H1 (cell line): ENCODE measurements around the gene KNCN. TPM values are rescaled to one million over a fixed set of nuclear protein-coding genes. Genes with fewer than 3 reads are reported as not detected.

Experiments used
- CBX5 ChIP-seq: fragments of 300-800, 300-1000 bp; sonication (generic); IDR thresholded peaks from 2 replicates; pipeline ENCODE4 v1.7.1; 2016; ENCODE audit warnings: antibody characterized with exemption, low read length, low read depth
- EGR1 ChIP-seq: IDR thresholded peaks from 2 replicates; pipeline ENCODE4 v1.6.1; 2011; ENCODE audit warnings: low read depth, low read length, borderline replicate concordance
- NRF1 ChIP-seq: IDR thresholded peaks from 2 replicates; pipeline ENCODE4 v1.6.1; 2011; ENCODE audit warnings: mild to moderate bottlenecking, low read depth, low read length, improper control_type of control experiment
- RBBP5 ChIP-seq: IDR thresholded peaks from 2 replicates; pipeline ENCODE4 v1.7.1; 2012; ENCODE audit warnings: low read depth, mild to moderate bottlenecking, inconsistent platforms, low read length, moderate library complexity, borderline replicate concordance
- SP2 ChIP-seq: IDR thresholded peaks from 2 replicates; pipeline ENCODE4 v1.6.1; 2012; ENCODE audit warnings: mild to moderate bottlenecking, low read length, inconsistent platforms
- TAF1 ChIP-seq: IDR thresholded peaks from 2 replicates; pipeline ENCODE4 v1.6.1; 2011; ENCODE audit warnings: mild to moderate bottlenecking, low read depth, low read length
- polyA plus RNA-seq, 7 experiments: library from polyadenylated mRNA; depleted of rRNA in 3 of 7; stranded (reverse) in 5 of 7; unstranded in 2 of 7; fragments of >200 nt in 5 of 7; fragments of 200-250 nt in 2 of 7; gene quantifications; 1 replicate in 5 of 7; 2 replicates in 1 of 7; 4 replicates in 1 of 7; pipeline versions ENCODE4 v1.2.1 to v1.2.3, GENCODE V29; 2011 to 2013; ENCODE audit warnings: missing spikeins in 2 of 7, mixed read lengths in 2 of 7
- total RNA-seq: library from RNA; stranded (reverse); fragmentation: NEBNext Ultra II Directional; extraction: Animal tissue kit (Norgen Biotek cat#: 25700); gene quantifications from 2 replicates; pipeline ENCODE4 v1.2.1, GENCODE V29; 2021
- TF ChIP-seq, protein P1 (sequence below): IDR thresholded peaks from 2 replicates; pipeline ENCODE4 v1.6.1; 2011; ENCODE audit warnings: low read depth, mild to moderate bottlenecking, low read length; ENCODE audit not compliant: insufficient read depth

KNCN gene
- total and polyA plus RNA-seq, 2 of the 8 experiments (the other 6 are each of a cell fraction or from before 2014, with no cell fraction given), result not detected

- TF ChIP-seq CBX5 (no peak), NRF1 (no peak), RBBP5 (no peak), EGR1 (no peak), TAF1 (no peak), SP2 (no peak)
- TF ChIP-seq, protein P1, sequence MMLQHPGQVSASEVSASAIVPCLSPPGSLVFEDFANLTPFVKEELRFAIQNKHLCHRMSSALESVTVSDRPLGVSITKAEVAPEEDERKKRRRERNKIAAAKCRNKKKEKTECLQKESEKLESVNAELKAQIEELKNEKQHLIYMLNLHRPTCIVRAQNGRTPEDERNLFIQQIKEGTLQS, result no peak
Observed at GRCh38 chr1:46516200-46516950, 35.1 kb downstream of the KNCN start (continued).
